GM19438 (cell line): ENCODE results near the gene BUB1B.

Experiments used
- ATAC-seq: cut with Tn5 transposase; IDR thresholded peaks from one replicate; pipeline ENCODE4 v1.9.1; 2021; ENCODE audit warnings: low read depth; ENCODE audit not compliant: unreplicated experiment

Gene BUB1B

GRCh38 chr15:40252141-40252437 is 91.2 kb downstream of the BUB1B start:
- ATAC-seq: no peak

DNA sequence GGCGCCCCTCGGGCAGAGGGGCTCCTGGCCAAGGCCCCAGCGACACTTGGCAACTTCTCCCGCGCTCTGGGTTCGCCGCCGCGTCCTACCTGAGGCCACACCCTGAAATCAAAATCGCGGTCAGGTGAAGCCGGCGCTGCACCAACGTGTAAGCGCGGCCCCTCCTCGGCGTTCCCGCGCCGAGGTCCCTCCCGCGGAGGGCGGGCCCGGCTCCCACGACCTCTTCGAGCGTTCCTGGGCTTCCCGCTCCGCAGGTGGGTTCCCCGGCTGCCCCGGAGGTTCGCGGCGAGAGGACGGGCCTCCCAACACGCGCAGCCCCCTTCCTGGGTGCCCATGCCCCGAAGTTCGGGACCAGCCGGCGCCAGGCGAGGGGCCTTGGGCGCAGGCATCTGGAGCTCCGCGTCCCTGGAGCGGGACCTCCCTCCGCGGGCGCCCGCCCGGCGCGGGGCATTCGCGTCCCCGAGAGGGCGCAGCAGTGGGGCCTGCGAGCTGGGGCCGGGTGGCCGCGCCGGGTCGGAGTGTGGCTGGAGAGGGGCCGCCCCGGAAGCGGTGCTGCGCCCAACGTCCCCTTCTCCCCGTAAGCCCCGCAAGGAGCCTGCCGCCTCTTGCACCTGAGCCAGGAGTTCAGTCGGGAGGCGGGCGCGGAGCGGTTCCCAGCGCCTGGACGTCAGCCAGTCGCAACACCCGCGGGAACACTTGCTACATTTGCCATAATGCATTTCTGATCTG is 91.7 kb downstream of the BUB1B start:
- no peak for ATAC-seq

DNA sequence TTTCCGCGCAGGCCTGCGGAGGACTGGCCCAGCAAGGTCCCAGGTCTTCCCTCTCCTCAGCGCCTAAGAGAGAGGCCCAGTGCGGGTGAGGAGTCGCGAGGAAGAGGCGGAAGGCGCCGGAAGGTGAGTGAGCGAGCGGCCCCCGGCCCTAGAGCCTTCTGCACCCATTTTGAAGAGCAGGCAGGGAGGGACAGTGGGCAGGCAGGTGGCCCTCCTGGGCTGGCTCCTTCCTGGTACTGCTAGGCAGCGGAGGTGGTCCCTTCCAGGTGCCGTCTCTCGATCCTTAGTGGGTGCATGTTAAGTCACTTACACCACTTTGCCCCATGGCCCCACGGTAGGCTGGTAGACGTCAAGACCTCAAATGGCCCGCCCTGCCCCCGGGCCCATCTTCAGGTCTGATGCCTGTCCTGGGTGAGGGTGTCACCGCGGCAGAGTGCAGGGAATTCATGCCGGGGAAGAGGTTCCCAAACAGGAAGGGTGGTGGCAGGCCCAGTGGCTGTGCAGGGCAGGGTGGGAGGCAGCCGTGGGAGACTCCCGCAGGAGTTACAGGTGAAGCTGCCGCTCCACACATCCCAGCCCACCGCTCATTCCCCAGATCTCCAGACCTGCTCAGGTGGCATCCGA is 92.4 kb downstream of the BUB1B start:
- ATAC-seq: no peak

DNA sequence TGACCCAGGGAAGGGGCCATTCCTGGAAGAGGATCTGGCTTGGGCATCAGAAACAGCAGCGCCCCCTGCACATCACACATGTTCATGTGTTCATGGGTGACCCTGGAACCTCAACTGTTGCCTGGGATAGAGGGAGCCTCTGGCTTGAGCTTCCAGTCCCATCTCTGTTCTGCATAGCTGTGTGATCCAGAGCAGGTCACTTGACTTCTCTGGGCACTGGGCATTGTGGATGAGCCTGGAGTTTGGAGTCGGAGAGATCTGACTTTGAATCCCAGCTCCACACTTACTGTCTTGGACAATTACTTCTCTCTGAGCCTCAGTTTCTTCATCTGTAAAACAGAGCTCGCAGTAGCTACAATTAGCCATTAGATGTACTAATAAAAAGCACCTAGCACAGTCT is 93.6 kb downstream of the BUB1B start:
- no peak for ATAC-seq

- no peak for ATAC-seq
Measured at GRCh38 chr15:40255033-40255432, 94.2 kb downstream of the BUB1B start.

DNA sequence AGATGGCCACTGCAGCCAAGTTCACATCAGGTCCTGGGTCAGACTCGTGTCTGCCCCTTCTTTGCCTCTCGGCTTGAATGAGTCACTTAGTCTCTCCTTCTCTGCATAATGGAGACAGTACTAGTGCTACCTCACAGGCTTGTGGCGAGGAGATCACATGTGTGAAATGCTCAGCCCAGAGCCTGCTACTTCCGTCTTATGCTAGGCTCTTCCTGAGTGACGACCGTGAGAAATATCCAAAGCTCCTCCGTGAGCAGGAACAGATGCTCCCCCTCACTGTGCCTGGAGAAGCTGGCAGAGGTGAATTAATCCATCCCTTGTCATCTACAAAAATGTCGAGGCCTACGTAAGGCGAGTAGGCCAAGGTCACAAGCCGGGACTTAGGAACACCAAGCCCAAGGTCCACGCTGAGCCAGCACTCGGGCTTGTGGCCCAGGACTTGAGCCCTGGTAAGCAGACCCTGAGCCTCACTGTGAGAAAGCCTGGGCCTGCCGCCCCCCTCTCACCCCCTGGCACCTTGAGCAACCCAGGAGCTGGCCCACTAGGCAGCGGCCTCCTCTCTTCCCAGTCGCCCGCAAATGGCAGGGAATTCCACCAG is 95.9 kb downstream of the BUB1B start:
- ATAC-seq: no peak

DNA sequence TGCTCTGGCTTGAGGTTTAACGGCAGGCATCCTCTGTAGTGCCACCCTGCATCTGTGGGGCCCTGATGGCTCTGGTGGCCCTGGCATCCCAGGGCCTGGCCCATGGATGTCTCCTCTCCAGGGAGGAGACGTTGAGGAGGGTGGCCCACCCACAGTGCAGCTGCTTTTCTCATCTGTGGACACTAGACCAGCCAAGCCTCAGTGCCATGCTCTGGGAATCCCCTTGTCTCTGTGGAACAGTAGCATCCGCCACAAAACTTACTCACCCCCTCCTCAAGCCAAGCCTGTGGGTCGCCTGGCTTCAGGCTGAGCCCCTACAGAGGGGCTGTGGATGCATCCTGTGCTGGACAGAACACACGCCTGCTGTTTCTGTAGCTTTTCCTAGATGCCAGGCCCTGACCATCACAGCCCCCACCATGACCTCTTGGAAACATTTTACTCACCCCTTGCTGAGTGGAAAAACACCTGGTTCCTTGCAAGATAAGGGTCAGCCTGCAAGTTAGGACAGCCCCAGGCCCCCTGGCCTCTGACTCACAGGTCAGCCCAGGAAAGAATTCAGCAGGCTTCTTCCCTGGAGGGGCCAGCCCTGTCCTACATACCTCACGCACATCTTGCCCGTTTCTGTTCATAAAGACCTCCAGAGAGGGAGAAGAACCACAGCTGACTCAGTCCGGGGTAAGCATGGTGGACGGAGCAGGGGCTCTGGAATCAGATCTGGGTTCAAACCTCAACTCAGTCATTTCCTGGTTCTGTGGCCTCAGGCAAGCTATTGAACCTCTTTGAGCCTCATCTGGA is 97.0 kb downstream of the BUB1B start:
- no peak for ATAC-seq

- no peak for ATAC-seq
Measured at GRCh38 chr15:40258544-40258943, 97.7 kb downstream of the BUB1B start.

GRCh38 chr15:40259021-40259420 is 98.2 kb downstream of the BUB1B start:
- no peak for ATAC-seq

DNA sequence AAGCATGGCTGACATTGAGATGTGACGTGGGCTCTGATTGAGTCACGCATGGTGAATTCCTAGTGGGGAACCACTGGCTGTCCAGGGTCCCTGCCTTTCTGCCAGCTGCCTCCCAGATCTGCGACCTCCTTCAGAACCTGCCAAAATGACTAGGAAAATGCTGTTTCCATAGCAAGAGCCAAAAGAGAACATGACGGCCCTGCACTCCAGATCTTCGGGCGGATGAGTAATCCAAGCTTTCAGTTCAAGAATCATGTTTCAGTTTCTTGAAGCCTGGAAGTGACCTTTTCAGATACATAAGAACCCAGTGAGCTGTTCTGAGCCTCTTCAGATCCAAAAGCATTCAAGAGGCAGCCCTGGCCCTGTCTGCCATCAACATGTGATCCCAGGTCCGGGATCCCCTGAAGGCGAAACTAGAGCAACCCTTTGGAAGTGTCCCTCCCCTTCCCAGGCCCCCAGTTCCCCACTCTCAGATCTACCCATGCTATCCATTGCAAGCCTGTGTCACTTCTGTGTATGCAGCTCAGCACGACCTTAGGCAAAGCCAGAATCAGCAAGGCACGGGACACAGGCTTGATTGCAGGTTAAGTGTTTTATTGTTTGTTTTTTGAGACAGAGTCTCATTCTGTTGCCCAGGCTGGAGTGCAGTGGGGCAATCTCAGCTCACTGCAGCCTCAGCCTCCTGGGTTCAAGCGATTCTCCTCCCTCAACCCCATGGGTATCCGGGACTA is 102.3 kb downstream of the BUB1B start:
- no peak for ATAC-seq

- no peak for ATAC-seq
Measured at GRCh38 chr15:40264321-40265153, 103.7 kb downstream of the BUB1B start.

DNA sequence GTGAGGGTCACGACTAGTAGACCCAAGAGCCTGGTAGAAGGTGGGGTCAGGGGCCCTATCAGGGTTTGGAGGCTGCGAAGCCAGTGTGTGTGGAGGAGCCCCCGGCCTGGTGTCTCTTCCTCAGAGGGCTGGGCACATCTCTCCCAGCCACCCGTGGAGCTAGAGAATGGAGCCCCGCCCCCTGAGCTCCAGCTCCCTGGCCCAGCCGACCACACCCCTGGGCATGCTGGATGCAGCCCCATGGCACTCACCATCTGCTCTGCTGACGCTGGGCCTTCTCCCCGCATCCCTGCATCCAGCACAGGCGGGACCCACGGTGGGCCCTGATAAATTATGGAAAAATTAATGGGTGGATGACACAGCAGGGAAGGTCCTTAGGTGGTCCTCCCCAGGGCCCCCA is 104.5 kb downstream of the BUB1B start:
- no peak for ATAC-seq

DNA sequence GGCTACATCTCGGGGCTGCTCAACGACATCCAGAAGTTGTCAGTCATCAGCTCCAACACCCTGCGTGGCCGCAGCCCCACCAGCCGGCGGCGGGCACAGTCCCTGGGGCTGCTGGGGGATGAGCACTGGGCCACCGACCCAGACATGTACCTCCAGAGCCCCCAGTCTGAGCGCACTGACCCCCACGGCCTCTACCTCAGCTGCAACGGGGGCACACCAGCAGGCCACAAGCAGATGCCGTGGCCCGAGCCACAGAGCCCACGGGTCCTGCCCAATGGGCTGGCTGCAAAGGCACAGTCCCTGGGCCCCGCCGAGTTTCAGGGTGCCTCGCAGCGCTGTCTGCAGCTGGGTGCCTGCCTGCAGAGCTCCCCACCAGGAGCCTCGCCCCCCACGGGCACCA is 105.0 kb downstream of the BUB1B start:
- ATAC-seq: no peak

DNA sequence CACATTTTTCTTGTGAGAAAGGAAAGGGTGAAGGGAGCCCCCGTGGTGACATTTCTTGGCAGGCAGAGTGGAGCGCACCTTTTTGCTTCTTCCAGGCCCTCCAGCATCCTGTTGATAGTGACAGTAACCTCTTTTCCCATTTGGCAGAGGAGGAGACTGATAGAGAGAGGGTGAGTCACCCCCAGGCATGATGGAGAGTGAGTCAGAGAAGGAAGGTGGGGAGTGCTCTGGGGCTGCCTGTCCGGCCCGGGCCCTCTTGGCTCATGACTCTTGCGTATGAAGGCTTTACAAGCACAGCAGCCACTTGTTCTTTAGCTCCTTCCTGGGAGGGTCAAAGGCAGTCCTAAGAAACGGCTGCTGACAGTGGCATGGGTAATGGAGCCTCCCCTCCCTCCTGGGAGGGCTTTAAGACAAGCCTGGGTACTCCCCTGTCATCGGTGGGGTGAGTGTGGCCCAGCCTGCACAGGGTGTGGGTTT is 106.0 kb downstream of the BUB1B start:
- no peak for ATAC-seq

DNA sequence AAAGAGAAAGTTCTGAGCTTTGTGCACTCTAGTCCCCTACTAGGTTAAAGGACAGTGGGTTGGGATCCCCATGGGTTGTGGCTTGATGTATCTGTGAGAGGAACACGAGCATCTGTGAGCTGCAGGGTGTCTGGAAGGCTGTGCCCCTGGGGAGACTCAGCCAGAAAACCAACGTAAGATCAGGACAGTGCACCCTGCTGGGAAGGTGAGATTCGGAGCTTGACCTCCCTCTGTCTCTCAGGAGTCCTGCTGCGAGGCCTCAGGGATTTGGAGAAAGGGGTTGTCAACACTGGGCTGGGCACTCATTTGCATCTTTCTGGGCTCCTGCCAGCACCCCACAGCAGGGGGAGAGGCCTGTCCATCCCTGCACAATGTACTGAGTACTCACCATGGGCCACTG is 106.8 kb downstream of the BUB1B start:
- no peak for ATAC-seq

DNA sequence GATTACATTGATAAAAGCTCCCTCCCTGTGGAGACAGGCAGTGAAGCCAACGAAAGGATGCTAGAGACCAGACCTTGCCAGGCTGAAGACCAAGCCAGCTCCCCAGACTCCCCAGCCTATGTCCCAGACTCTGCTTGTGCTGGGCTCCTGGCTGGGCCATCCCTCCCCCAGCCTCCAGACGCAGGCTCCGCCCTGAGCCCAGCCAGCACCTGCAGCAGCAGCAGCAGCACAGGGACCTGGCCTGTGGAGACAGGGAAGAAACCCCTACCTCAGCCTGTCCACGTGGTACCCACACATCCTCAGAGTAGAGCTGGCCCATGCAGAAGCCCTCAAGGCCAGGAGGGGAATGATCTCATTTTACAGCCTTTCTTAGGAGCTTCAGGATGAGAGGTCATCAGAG is 108.7 kb downstream of the BUB1B start:
- no peak for ATAC-seq

DNA sequence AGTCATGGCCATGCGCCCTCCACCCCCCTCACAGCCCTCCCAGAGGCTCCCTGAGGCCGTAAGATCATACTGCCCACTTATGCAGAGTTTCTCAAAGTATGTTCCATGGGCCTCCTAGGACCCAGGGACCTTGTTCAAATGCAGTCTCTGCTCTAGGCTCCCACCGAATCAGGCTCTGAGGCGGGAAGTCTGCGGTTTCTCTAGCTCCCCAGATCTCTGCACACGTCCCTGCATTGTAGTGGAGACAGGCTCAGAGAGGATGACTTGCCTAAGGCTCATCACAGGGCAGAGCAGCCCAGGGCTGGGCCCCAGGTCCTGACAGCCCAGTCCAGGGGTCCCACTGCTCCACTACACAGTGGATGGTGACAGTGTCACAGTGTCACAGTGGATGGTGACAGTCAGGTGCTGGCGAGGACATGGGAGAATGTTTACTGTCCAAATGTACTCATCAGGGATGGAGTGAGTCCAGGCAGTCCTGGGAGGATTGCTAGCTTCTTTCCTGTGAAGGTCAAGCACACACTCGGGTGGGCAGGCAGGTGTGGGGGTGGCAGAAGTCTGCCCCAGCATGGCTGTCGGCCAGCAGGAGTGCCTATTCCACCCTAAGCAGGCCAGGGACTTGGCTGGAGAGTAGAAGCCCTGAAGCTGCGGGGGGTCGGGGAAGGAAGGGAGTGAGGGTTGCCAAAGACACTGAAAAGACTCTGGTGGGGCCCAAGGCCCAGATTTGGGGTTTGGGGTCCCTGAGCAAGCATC is 109.6 kb downstream of the BUB1B start:
- no peak for ATAC-seq
